HK-2 (cell line): ENCODE data around the gene ZNF780A.
"Not testable (repeated sequence)": the region's sequence is repeated elsewhere in the genome, so short reads cannot be mapped to it uniquely, and the experiment has no call there.

Experiments used
- DNase-seq: peaks from one replicate; pipeline ENCODE4 v3.0.0-alpha.2; 2018; ENCODE audit not compliant: unreplicated experiment

The ZNF780A gene

GRCh38 chr19:40084948-40085347, 5.8 kb downstream of the ZNF780A start:
- no peak for DNase-seq

- DNase-seq = no peak
These were observed 9.3 kb downstream of the ZNF780A start for GRCh38 chr19:40081411-40081810.

- no peak for DNase-seq
These were observed 10.5 kb downstream of the ZNF780A start for GRCh38 chr19:40080289-40080688.

- no peak for DNase-seq
These were observed 12.4 kb downstream of the ZNF780A start for GRCh38 chr19:40078377-40078776.

GRCh38 chr19:40070058-40070457, 20.7 kb downstream of the ZNF780A start:
- no peak for DNase-seq

- no peak for DNase-seq
These were observed 31.1 kb downstream of the ZNF780A start for GRCh38 chr19:40059624-40060023.

GRCh38 chr19:40057166-40057565, 33.6 kb downstream of the ZNF780A start:
- DNase-seq = no peak

- DNase-seq = no peak
These were observed 34.2 kb downstream of the ZNF780A start for GRCh38 chr19:40056505-40056904.

GRCh38 chr19:40055832-40056504, 34.8 kb downstream of the ZNF780A start, which contains the start of gene ZNF780B:
Gene ZNF780B (minus strand): TSS chr19:40056231. CDS start chr19:40050332, 5,899 bp downstream.
- peak; percentile 55 for DNase-seq

GRCh38 chr19:40055049-40055448, 35.7 kb downstream of the ZNF780A start:
- no peak for DNase-seq

GRCh38 chr19:40054632-40055031, 36.1 kb downstream of the ZNF780A start:
- DNase-seq = no peak

GRCh38 chr19:40053491-40053890, 37.3 kb downstream of the ZNF780A start:
- DNase-seq = no peak

GRCh38 chr19:40041718-40042117, 49.0 kb downstream of the ZNF780A start:
- DNase-seq = not testable (repeated sequence)

- DNase-seq = not testable (repeated sequence)
These were observed 52.7 kb downstream of the ZNF780A start for GRCh38 chr19:40038047-40038446.

- no peak for DNase-seq
These were observed 54.7 kb downstream of the ZNF780A start for GRCh38 chr19:40035996-40036395.

- DNase-seq = no peak
These were observed 56.7 kb downstream of the ZNF780A start for GRCh38 chr19:40033989-40034560.

- DNase-seq = no peak
These were observed 64.2 kb downstream of the ZNF780A start for GRCh38 chr19:40026597-40026970.

GRCh38 chr19:40025938-40026596, 64.7 kb downstream of the ZNF780A start:
- DNase-seq = no peak

- no peak for DNase-seq
These were observed 66.8 kb downstream of the ZNF780A start for GRCh38 chr19:40023969-40024368.
